Limb (tissue), 2 donors: ENCODE measurements around the gene MCC.

Experiments
- DNase-seq, 2 donors: peaks; one replicate each; pipeline ENCODE4 v3.0.0-alpha.2; 2016; ENCODE audit errors: extremely low spot score in 2 of 2

The MCC gene

GRCh38 chr5:113250341-113250953 lies 237.8 kb downstream of the MCC start:
- DNase-seq, result peak; percentile 47 to 76

DNA sequence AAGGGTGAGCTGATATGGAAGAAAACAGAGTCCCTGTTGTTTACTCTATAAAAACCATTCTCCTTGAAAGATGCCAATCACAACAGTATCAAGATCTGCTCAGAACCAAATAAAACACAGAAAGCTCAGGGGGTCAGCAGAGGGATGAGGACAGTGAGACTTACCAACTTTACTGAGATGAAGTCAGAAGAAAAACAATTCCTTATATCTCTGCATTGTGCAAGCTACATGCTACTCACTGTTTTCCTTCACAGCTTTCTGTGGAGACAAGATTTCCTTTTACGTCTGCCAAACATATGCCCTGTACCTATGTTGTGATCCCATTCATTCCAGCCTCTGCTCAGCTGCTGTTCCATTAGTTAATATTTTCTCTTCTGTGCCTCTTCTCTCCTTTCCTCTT lies 239.0 kb downstream of the MCC start:
- DNase-seq, result no peak

DNA sequence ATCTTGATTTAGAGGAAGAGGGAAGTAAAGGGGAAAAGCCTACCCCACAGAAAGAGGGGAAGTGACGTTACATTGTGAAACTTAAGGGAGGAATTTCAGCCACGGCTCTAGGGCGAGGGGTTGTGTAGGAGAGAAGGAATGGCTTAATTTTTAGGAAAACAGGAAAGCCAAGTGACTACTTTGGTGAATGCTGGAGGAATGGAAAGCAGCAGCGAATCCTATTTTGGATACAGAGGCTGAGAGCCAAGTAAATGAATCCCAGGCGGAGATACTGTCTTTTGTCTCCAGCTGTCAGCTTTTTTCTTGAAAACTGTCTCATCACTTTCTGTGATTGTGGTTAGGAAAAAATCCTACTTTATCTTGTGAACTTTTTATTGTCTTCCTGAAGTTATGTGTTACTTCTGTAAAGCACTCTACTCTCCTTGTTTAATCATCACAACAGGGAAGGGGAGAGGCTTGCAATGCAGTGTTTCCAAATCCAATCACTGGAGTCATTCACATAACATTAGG lies 241.8 kb downstream of the MCC start:
- peak in 1 of 2 donors; percentile 54 for DNase-seq

DNA sequence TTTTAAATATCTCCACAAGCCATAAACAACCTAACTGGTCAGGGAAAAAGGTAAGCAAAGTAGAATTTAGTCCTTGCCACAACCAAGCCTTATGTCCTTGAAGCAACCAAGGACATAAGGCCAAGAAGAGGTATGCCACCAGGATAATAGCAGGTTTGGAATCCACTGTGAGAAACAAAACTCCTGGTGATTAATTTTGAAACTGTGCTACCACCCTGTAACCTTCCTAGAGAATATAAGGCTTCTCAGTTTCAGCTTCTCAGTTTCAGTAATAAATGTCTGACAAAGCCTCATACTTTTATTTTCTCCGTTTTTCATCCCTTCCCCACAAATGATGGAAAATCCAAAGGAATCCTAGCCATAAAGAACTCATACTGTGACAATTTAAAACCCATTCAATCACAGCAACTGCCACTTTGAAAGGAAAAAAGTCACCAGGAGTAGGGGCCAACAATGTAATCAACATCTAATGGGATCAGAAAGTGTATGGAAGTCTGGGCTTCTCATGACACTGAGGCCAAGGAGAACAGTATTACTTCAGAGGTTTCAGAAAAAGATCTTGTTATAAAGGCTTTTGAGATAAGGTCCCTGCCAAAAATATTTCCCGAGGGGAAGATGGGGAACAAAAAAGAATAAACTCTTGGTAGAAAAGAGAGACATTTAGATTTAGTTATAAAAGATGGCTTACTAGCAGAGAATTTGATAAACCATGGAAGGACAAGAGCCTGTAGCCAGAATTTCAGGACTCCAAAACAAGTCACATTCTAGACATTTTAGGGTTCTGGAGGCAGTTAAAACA lies 242.6 kb downstream of the MCC start:
- DNase-seq, result no peak

- DNase-seq, result no peak
Observed at GRCh38 chr5:113244966-113245365, 243.3 kb downstream of the MCC start.

- no peak for DNase-seq
Observed at GRCh38 chr5:113243349-113243664, 244.9 kb downstream of the MCC start.

GRCh38 chr5:113242481-113243348 lies 245.5 kb downstream of the MCC start:
- DNase-seq, result no peak

DNA sequence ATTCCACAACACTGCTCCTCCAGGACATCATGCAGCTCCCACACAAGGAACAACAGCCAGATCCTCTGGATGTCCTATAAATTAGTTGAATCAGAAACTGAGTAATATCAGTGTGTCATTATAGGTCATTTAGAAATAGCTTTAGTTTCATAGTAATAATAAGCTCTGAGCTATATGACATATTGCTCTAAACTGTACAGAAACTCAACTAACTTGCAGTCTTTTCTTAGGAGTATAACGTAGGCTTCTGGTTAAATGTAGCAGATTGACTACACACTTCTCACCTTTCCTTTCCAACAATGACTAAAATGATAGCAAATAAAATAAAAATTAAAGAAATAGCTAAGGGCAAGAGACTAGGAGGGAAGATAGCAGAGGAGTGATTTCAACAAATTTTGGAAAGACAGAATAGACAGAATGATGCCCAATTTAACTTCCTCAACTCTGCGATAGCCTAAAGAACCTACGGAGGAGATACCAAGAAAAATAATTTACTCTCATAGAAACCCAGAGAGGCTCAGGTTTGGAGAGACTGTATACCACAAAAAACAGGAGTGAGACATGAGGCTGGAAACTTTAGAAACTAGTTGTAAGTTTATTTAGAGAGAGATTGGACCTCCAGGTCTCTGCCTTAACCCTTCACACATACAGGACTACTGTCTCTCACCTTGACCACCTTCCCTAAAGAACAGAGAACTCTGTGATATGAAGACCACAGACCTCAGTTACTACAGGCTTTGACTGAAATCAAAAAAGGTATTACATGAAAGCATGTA lies 247.1 kb downstream of the MCC start:
- DNase-seq, result no peak

DNA sequence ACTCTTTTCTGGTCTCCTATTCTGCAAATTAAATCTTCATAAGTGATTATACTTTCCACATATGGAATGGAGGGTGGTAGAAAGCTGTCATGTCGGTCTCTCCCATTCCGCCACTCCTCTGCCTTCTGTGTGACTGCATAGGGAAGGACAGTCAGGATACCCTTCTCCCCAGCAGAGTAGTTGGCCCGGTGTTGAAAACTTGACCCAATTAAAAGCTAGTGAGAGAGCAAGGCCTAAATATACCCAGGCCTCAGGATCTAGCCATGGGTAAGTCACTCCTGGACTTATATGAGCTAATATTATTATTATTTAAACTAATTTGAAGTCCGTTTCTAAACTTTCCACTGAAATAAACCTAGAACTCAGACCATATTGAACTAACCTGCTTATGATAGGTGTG lies 248.2 kb downstream of the MCC start:
- DNase-seq, result no peak

DNA sequence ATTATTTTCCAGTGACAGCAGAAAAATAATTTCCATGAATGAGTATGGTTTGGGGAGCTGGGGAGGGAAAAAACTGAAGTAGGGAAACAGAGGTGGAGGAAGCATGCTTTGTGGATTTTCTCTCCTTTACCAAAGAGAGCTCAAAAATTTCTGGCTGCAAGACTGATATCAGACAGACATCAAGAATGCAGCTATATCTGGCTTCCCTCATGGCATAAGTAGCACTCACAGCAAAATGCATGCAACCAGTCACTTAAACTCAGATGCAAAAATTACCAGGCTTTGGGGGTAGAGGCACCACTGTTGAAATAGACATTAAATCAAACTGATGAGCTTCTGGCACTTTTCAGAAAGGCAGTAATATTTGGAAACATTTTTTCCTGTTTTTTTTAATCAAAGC lies 250.4 kb downstream of the MCC start:
- no peak for DNase-seq

DNA sequence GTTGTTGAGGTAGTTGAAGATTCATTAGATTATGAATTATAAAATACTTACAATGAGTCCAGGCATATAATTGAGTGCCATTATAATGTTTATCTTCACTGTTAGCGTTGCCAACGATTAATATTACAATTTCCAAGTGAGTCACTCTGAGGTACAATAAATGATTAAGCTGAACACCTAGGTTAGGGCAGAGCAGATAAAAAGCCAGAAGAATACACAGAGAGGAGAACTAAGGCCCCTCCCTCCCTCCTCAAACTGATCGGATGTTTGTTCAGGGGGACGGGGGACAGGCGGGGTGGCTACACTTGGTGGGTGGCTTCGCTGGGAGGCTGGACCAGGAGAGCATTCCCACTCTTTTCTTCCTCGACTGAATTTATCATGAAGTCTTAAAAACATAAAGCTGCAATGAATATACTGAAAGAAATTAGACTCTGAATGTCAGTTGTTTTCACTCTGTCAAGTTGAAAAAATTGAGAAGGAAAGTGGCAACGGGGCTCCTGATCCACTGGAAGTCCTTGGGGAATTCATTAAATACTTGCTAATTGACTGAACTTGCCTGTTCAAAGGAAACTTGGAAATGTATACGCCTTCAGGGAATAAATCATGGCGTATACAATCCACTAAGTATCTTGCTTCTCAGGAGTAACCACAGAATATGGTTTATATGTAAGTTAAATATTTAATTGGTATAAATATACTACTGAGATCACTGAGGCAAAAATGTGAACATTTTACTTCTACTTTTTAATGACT lies 251.5 kb downstream of the MCC start:
- DNase-seq, result no peak

GRCh38 chr5:113235884-113236283 lies 252.4 kb downstream of the MCC start:
- DNase-seq, result no peak

DNA sequence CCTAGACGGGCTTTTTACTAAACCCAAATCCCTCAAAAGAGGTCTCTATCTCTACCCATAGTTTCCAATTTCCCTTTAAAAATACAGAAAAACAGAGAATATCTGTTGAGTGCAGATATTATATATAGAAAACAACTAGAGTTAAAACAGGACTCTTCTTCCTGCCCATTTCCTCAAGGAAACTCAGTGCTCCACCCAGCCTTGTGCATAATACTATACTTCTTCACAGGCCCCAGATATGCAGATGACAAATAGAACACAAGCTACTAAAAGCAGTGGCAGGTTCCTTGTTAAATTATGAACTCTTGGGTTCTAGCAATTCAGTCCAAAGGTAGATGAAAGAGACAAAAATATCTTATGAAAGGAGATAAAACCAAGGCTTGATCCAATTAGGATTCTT lies 253.7 kb downstream of the MCC start:
- DNase-seq, result no peak

- DNase-seq, result no peak
Observed at GRCh38 chr5:113233606-113234005, 254.6 kb downstream of the MCC start.

DNA sequence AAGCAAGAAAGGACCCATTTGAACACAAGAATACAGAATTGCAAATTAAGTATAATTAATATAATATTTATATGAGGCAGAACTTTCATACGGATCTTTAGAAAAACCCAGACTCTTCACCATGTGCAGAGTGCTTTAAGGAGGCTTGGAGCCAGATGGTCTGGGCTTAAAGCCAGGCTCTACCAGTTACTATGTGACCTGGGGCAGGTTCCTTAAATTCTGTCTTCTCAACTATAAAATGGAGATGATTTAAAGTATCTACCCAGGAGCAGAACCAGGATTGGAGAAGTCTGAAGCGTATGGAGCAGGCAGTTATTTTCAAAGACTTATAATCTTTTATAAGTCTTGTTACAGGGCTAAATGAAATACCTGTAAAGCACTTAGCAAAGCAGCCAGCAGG lies 255.6 kb downstream of the MCC start:
- DNase-seq, result no peak

DNA sequence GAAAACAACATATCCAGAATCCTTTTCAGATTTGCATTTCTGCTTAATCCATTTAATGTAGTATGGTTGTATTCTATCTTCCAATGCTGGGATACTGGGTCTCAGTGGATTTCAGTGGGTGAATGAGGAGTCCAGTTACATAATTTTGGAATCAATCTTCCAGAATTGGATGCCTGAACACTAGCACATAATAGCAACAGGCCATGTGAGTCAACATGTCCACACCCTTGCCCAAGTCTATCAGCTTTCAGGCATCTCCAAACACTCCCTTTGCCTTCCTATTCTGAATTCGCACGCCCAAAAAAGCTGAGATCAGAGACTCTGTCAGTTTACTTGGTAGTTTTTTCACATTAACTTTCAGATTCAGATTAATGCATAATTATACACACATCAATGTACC lies 256.0 kb downstream of the MCC start:
- no peak for DNase-seq

DNA sequence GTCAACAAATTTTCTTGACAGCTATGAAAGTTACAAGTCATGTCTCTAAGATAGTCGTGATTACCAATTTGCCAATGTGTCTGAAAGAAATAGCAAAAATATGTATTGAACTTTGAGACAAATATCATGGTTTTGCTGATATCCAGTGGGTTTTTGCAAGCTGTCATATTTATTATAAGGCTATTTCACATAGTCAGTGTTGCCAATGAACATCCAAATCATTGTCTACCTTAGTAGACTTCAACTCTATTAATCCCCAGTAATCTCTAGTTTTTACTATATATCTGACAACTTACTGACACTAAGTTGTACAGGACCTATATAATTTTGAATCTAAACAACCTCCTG lies 256.6 kb downstream of the MCC start:
- no peak for DNase-seq

- no peak for DNase-seq
Observed at GRCh38 chr5:113230711-113231652, 257.3 kb downstream of the MCC start.

- no peak for DNase-seq
Observed at GRCh38 chr5:113227798-113228197, 260.5 kb downstream of the MCC start.
